Glutamatergic neuron (in vitro differentiated cells): Measurements from ENCODE around the gene GALNT9. TPM values are rescaled to one million over a fixed set of nuclear protein-coding genes. Genes with fewer than 3 reads are reported as not detected.
"Not testable (repeated sequence)": the region's sequence is repeated elsewhere in the genome, so short reads cannot be mapped to it uniquely, and the experiment has no call there.

ENCODE experiments used
- DNase-seq: peaks from one replicate; pipeline ENCODE4 v3.0.0; 2022
- H3K27ac Mint-ChIP-seq: one replicate; pipeline ENCODE4 v1.8.0; 2020; ENCODE audit warnings: mild to moderate bottlenecking, mixed read lengths, inconsistent platforms; ENCODE audit not compliant: unreplicated experiment
- H3K27me3 Mint-ChIP-seq: one replicate; pipeline ENCODE4 v1.8.0; 2020; ENCODE audit warnings: mild to moderate bottlenecking, moderate library complexity, mixed read lengths, inconsistent platforms; ENCODE audit not compliant: unreplicated experiment
- H3K36me3 Mint-ChIP-seq: one replicate; pipeline ENCODE4 v1.8.0; 2020; ENCODE audit warnings: mild to moderate bottlenecking, mixed read lengths, inconsistent platforms; ENCODE audit not compliant: unreplicated experiment
- H3K4me1 Mint-ChIP-seq: one replicate; pipeline ENCODE4 v1.8.0; 2020; ENCODE audit warnings: mild to moderate bottlenecking, low read depth, mixed read lengths, inconsistent platforms; ENCODE audit not compliant: unreplicated experiment
- H3K4me3 Mint-ChIP-seq: one replicate; pipeline ENCODE4 v1.8.0; 2020; ENCODE audit warnings: mild to moderate bottlenecking, mixed read lengths, inconsistent platforms; ENCODE audit not compliant: unreplicated experiment
- H3K9me3 Mint-ChIP-seq: one replicate; pipeline ENCODE4 v1.8.0; 2020; ENCODE audit warnings: mild to moderate bottlenecking, moderate library complexity, mixed read lengths, inconsistent platforms; ENCODE audit not compliant: unreplicated experiment
- CTCF ChIP-seq: fragments of 200-600 bp; sonication (generic); IDR thresholded peaks from one replicate; pipeline ENCODE4 v1.5.0; 2021; ENCODE audit not compliant: partially characterized antibody, unreplicated experiment
- total RNA-seq: library from RNA; stranded (reverse); fragmentation: NEBNext Ultra II Directional; extraction: Animal tissue kit (Norgen Biotek cat#: 25700); gene quantifications from one replicate; pipeline ENCODE4 v1.2.1, GENCODE V29; 2021; ENCODE audit not compliant: unreplicated experiment

GALNT9 gene
- total RNA-seq, 1 donor from 2014 or later: 13.7 TPM

GRCh38 chr12:132257206-132257954 lies 72.0 kb downstream of the GALNT9 start:
- Mint-ChIP-seq H3K9me3 (peaks cover 22% of the 10 kb centered on the region), H3K27me3 (peaks cover 14% of the 10 kb centered on the region), H3K27ac (no peak overlapping the region), H3K36me3 (peaks cover 3% of the 10 kb centered on the region), H3K4me1 (peaks cover 18% of the 10 kb centered on the region), H3K4me3 (no peak overlapping the region)
- TF ChIP-seq CTCF: no peak
- no peak for DNase-seq

- peaks cover 10% of the 10 kb centered on the region for H3K27me3 Mint-ChIP-seq
- TF ChIP-seq CTCF: no peak
- H3K9me3 Mint-ChIP-seq: peaks cover 20% of the 10 kb centered on the region
- peaks cover 3% of the 10 kb centered on the region for H3K36me3 Mint-ChIP-seq
- H3K27ac Mint-ChIP-seq: no peak overlapping the region
- H3K4me3 Mint-ChIP-seq: no peak overlapping the region
- H3K4me1 Mint-ChIP-seq: peaks cover 18% of the 10 kb centered on the region
- DNase-seq: no peak
Measured at GRCh38 chr12:132256646-132257045, 72.7 kb downstream of the GALNT9 start.

DNA sequence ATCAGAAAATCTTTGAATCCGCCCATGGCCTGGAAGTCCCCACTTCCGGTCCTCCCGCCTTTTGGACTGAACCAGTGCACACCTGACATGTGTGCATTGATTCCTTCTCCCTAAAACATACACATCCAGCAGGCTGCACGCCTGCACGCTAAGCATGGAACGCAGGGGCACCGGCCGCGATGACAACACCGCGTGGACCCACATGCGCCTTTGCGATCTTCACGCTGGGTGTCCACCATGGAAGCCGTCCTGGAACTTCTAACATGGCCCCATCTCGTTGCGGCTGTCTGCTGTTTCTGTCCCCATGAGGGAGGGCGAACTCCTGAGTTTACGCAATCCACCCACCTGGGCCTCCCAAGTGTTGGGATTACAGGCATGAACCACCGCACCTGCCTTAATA lies 73.7 kb downstream of the GALNT9 start:
- no peak for DNase-seq
- peaks cover 16% of the 10 kb centered on the region for H3K9me3 Mint-ChIP-seq
- peaks cover 18% of the 10 kb centered on the region for H3K4me1 Mint-ChIP-seq
- peaks cover 7% of the 10 kb centered on the region for H3K27me3 Mint-ChIP-seq
- H3K4me3 Mint-ChIP-seq: peak overlapping the region; percentile 54
- TF ChIP-seq CTCF: no peak
- peak overlapping the region; percentile 64 for H3K27ac Mint-ChIP-seq
- H3K36me3 Mint-ChIP-seq: no peaks in the 10 kb centered on the region

GRCh38 chr12:132253698-132254480 lies 75.5 kb downstream of the GALNT9 start:
- H3K4me1 Mint-ChIP-seq: peaks cover 25% of the 10 kb centered on the region

GRCh38 chr12:132252981-132253380 lies 76.4 kb downstream of the GALNT9 start:
- Mint-ChIP-seq H3K4me1 (peaks cover 31% of the 10 kb centered on the region), H3K9me3 (peaks cover 14% of the 10 kb centered on the region)
- H3K27me3 Mint-ChIP-seq, DNase-seq, H3K27ac Mint-ChIP-seq, H3K4me3 Mint-ChIP-seq, H3K36me3 Mint-ChIP-seq: not testable (repeated sequence)

More at GRCh38 chr12:132253698-132254480, 75.5 kb downstream of the GALNT9 start:
- no peak for DNase-seq
- peaks cover 16% of the 10 kb centered on the region for H3K9me3 Mint-ChIP-seq
- peak overlapping the region; percentile 47 for H3K4me3 Mint-ChIP-seq
- no peak for TF ChIP-seq CTCF
- H3K36me3 Mint-ChIP-seq: no peaks in the 10 kb centered on the region
- H3K27ac Mint-ChIP-seq: peak overlapping the region; percentile 87
- H3K27me3 Mint-ChIP-seq: peaks cover 9% of the 10 kb centered on the region
